ENCODE measurements around the gene EIF4H.

GRCh38 chr7:74173491-74173865 is 678 bp upstream of the EIF4H start:
- TF ChIP-seq CTCF (IDR thresholded peaks at IDR 0.05; ENCODE audit: low read depth, low read length, poor library complexity, severe bottlenecking) (no peak), EZH2phosphoT487 (IDR thresholded peaks at IDR 0.05; ENCODE audit: borderline replicate concordance, low read length) (no peak)

Measured in DOHH2 (cell line).